A673 (cell line): Measurements from ENCODE around the gene FGFR1OP2. TPM values are rescaled to one million over a fixed set of nuclear protein-coding genes. Genes with fewer than 3 reads are reported as not detected.

Experiments
- BruUV-seq: library from RNA; stranded (reverse); fragments of 400-500 nt; replicated peaks from 2 replicates; lab custom pipeline; 2021; lab: Mats Ljungman, UMichigan
- CTCF ChIA-PET: fragments of 300-600 bp; sonication (Branson Sonifier 250); formaldehyde crosslinking; loops from one replicate; lab custom pipeline; 2022; ENCODE audit warnings: antibody characterized with exemption; lab: Charles Lee
- POLR2A ChIA-PET: fragments of 300-600 bp; sonication (Branson Sonifier 250); formaldehyde crosslinking; loops from one replicate; lab custom pipeline; 2022; ENCODE audit warnings: antibody characterized with exemption; ENCODE audit not compliant: low non-redundant PET; lab: Charles Lee
- DNase-seq: peaks from one replicate; pipeline ENCODE4 v3.0.0-alpha.2; 2015; ENCODE audit warnings: low spot score
- H3K27ac ChIP-seq: fragments of 200-600 bp; sonication (generic); 2 replicates; pipeline ENCODE4 v1.5.1; 2016; ENCODE audit warnings: mixed run types, low read depth, mild to moderate bottlenecking, mixed read lengths, antibody characterized with exemption, low read length; ENCODE audit not compliant: poor library complexity, severe bottlenecking
- H3K27me3 ChIP-seq: fragments of 200-600 bp; sonication (generic); replicated peaks from 2 replicates; pipeline ENCODE4 v1.6.1; 2017; ENCODE audit warnings: mixed run types, low read depth, mild to moderate bottlenecking, mixed read lengths, antibody characterized with exemption, low read length; ENCODE audit not compliant: insufficient read depth, poor library complexity
- H3K36me3 ChIP-seq: fragments of 200-600 bp; sonication (generic); 2 replicates; pipeline ENCODE4 v1.6.1; 2016; ENCODE audit warnings: mixed run types, mild to moderate bottlenecking, mixed read lengths, antibody characterized with exemption, low read length; ENCODE audit not compliant: insufficient read depth, poor library complexity, severe bottlenecking
- H3K4me1 ChIP-seq: fragments of 200-600 bp; sonication (generic); 2 replicates; pipeline ENCODE4 v1.6.1; 2017; ENCODE audit warnings: mixed run types, mild to moderate bottlenecking, mixed read lengths, antibody characterized with exemption, low read length; ENCODE audit not compliant: insufficient read depth, poor library complexity, severe bottlenecking
- H3K4me3 ChIP-seq: fragments of 200-600 bp; sonication (generic); 2 replicates; pipeline ENCODE4 v1.5.1; 2016; ENCODE audit warnings: low read depth, mixed run types, mild to moderate bottlenecking, mixed read lengths, low read length; ENCODE audit not compliant: poor library complexity, severe bottlenecking
- H3K9me3 ChIP-seq: fragments of 200-600 bp; sonication (generic); 2 replicates; pipeline ENCODE4 v1.6.1; 2016; ENCODE audit warnings: mixed run types, low read depth, mild to moderate bottlenecking, mixed read lengths, antibody characterized with exemption, low read length; ENCODE audit not compliant: poor library complexity, severe bottlenecking
- EZH2 ChIP-seq: fragments of 200-600 bp; sonication (generic); IDR thresholded peaks from 2 replicates; pipeline ENCODE4 v1.6.1; 2017; ENCODE audit warnings: borderline replicate concordance, low read depth, mild to moderate bottlenecking, mixed read lengths, antibody characterized with exemption, low read length; ENCODE audit not compliant: poor library complexity, severe bottlenecking
- intact Hi-C: fragments of 100-400 bp; cut with micrococcal nuclease; formaldehyde crosslinking; loops from one replicate; pipeline ENCODE4 v1.10.0; 2022; ENCODE audit not compliant: unreplicated experiment
- total RNA-seq: library from RNA; stranded (reverse); gene quantifications from 2 replicates; pipeline ENCODE4 v1.2.3, GENCODE V29; 2021
- TF ChIP-seq, protein P1 (sequence below): fragments of 300-800, 200-600 bp; sonication (generic); conservative IDR thresholded peaks from 2 replicates; pipeline ENCODE4 v1.5.1; 2017; ENCODE audit warnings: low read depth, mild to moderate bottlenecking, antibody characterized with exemption, low read length, moderate library complexity, mixed read lengths

Gene FGFR1OP2
- total RNA-seq, 1 experiment from 2014 or later, result 40.3 TPM

- BruUV-seq, result no TSS peak
- peaks cover 9% of the 10 kb centered on the region for H3K4me1 ChIP-seq
- H3K36me3 ChIP-seq, result no peaks in the 10 kb centered on the region
- no peak for TF ChIP-seq EZH2
- TF ChIP-seq, protein P1, sequence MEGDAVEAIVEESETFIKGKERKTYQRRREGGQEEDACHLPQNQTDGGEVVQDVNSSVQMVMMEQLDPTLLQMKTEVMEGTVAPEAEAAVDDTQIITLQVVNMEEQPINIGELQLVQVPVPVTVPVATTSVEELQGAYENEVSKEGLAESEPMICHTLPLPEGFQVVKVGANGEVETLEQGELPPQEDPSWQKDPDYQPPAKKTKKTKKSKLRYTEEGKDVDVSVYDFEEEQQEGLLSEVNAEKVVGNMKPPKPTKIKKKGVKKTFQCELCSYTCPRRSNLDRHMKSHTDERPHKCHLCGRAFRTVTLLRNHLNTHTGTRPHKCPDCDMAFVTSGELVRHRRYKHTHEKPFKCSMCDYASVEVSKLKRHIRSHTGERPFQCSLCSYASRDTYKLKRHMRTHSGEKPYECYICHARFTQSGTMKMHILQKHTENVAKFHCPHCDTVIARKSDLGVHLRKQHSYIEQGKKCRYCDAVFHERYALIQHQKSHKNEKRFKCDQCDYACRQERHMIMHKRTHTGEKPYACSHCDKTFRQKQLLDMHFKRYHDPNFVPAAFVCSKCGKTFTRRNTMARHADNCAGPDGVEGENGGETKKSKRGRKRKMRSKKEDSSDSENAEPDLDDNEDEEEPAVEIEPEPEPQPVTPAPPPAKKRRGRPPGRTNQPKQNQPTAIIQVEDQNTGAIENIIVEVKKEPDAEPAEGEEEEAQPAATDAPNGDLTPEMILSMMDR, result no peak
- H3K4me3 ChIP-seq, result peak overlapping the region; percentile 92
- no peak for DNase-seq
- CTCF ChIA-PET, result interaction anchor here (0.5 to 1.4 kb wide), 4 partner anchors 11 to 291 kb away, joined by 3 to 32 read pairs (median 6); no protein-coding TSS in a partner anchor
- POLR2A ChIA-PET, result no interaction called here
- H3K27me3 ChIP-seq, result no peaks in the 10 kb centered on the region
- peak overlapping the region; percentile 71 for H3K27ac ChIP-seq
- H3K9me3 ChIP-seq, result no peaks in the 10 kb centered on the region
- intact Hi-C loops, result loop anchor here (1.0 to 10.0 kb wide), 6 partner anchors 78 to 690 kb away; partner anchors contain the start of genes FGFR1OP2 and INTS13
Observed at GRCh38 chr12:27014859-27015729, 76.8 kb downstream of the FGFR1OP2 start.

DNA sequence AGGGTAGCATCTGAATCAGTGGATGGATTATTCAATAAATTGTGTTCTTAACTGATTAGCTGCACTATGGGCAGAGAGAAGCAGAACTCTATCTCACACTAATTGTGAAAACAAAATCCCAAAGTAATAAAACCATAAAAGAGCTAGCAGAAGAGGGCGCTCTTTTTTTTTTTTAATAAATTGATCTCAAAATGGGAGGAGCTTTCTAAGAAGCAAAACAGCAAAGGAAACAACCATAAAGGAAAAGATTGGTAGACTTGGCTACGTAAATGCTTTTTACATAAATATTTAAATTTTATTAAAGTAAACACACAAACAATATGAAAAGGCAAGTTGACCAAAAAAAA lies 77.4 kb downstream of the FGFR1OP2 start:
- no peaks in the 10 kb centered on the region for H3K36me3 ChIP-seq
- TF ChIP-seq, protein P1, result peak; percentile 58
- TF ChIP-seq EZH2, result no peak
- ChIA-PET CTCF (interaction anchor here (0.6 to 1.4 kb wide), 10 partner anchors 12 to 687 kb away, joined by 3 to 32 read pairs (median 6); no protein-coding TSS in a partner anchor), POLR2A (no interaction called here)
- DNase-seq, result peak; percentile 64
- H3K4me3 ChIP-seq, result no peak overlapping the region
- no TSS peak for BruUV-seq
- H3K27me3 ChIP-seq, result no peaks in the 10 kb centered on the region
- H3K9me3 ChIP-seq, result no peaks in the 10 kb centered on the region
- no peak overlapping the region for H3K27ac ChIP-seq
- intact Hi-C loops, result loop anchor here (1.0 to 10.0 kb wide), 4 partner anchors 127 to 689 kb away; no protein-coding TSS in a partner anchor
- H3K4me1 ChIP-seq, result peaks cover 9% of the 10 kb centered on the region

Other genes starting within 250 kb of the FGFR1OP2 start
- 22.6 and 27.3 TPM in 2 replicates for gene ITPR2, start 105.3 kb upstream of the FGFR1OP2 start, total RNA-seq
- gene INTS13, start 489 bp upstream of the FGFR1OP2 start, total RNA-seq, result 39.9 and 51.0 TPM in 2 replicates
- gene TM7SF3, start 75.9 kb downstream of the FGFR1OP2 start, total RNA-seq, result 51.1 and 53.5 TPM in 2 replicates
- 49.0 and 49.6 TPM in 2 replicates for gene MED21, start 84.1 kb downstream of the FGFR1OP2 start, total RNA-seq
- not detected in 2 replicates for gene C12orf71, start 144.1 kb downstream of the FGFR1OP2 start, total RNA-seq